ENCODE measurements around the gene YIF1B. TPM values are rescaled to one million over a fixed set of nuclear protein-coding genes. Genes with fewer than 3 reads are reported as not detected.

Gene YIF1B
- total RNA-seq, 1 experiment from 2014 or later, result 73.2 TPM

GRCh38 chr19:38273499-38273898 is 42.2 kb downstream of the YIF1B start:
- no peak overlapping the region for H4K8ac ChIP-seq (replicated peaks; ENCODE audit: insufficient read length, low read depth, low read length)
- WGBS (ENCODE audit: extremely low coverage, insufficient read length, low lambda C conversion rate), result no CpG with 5 or more reads among the region's 2 CpGs
- Mint-ChIP-seq H3K4me3 (no peak overlapping the region), H3K27me3 (ENCODE audit: low read depth) (no peaks in the 10 kb centered on the region), H3K9me3 (no peaks in the 10 kb centered on the region), H3K36me3 (ENCODE audit: insufficient read depth in 1 of 3, low read depth in 3 of 3) (peaks cover 6 to 30% (median 22%) of the 10 kb centered on the region in 3 experiments; a peak in 6 of 7 replicates), H3K27ac (peak overlapping the region in 1 of 3 experiments; percentile 17; a peak in 2 of 7 replicates), H3K4me1 (peaks cover 26 to 27% of the 10 kb centered on the region in 2 experiments)
- no peak overlapping the region for H2AK5ac ChIP-seq (ENCODE audit: insufficient read length, low read length)
- no peak overlapping the region for H3K56ac ChIP-seq (ENCODE audit: insufficient read length, low read depth, low read length)
- TF ChIP-seq CTCF (conservative IDR thresholded peaks at IDR 0.05), result no peak
- no peak overlapping the region for H4K5ac ChIP-seq (ENCODE audit: insufficient read length, low read depth, low read length)
- peaks cover 30% of the 10 kb centered on the region for H3K79me2 ChIP-seq (ENCODE audit: insufficient read depth, low read length)
- no peak overlapping the region for H3T11ph ChIP-seq (ENCODE audit: low read length)
- H2AFZ ChIP-seq (ENCODE audit: low read length), result no peak overlapping the region
- peaks cover under 1% of the 10 kb centered on the region; the same call in 1 of the 2 replicates for H3K4me1 ChIP-seq (ENCODE audit: insufficient read depth, low read length)
- no peaks in the 10 kb centered on the region for H3K9me3 ChIP-seq (ENCODE audit: control insufficient read depth, low read depth, low read length)
- no peak overlapping the region for H4K91ac ChIP-seq (ENCODE audit: insufficient read length, low read depth, low read length)
- no peak overlapping the region for H3K18ac ChIP-seq (ENCODE audit: insufficient read length, low read depth, low read length)
- H2BK120ac ChIP-seq (ENCODE audit: low read depth, low read length, poor library complexity, severe bottlenecking), result no peak overlapping the region
- no peak overlapping the region for H2BK12ac ChIP-seq (ENCODE audit: insufficient read length, low read depth, low read length)
- no peak overlapping the region for H3K23ac ChIP-seq (ENCODE audit: insufficient read length, low read depth, low read length)
- H3K27me3 ChIP-seq (ENCODE audit: insufficient read depth, low read length), result no peaks in the 10 kb centered on the region
- H2BK5ac ChIP-seq (ENCODE audit: insufficient read length, low read length), result no peak overlapping the region
- H3K14ac ChIP-seq (ENCODE audit: insufficient read depth, low read length), result no peak overlapping the region
- H3K4ac ChIP-seq (ENCODE audit: low read depth, low read length), result no peak overlapping the region
- no peak overlapping the region for H2BK20ac ChIP-seq (ENCODE audit: low read depth, low read length, poor library complexity, severe bottlenecking)
- no peak overlapping the region for H3K27ac ChIP-seq (ENCODE audit: insufficient read length, low read depth, low read length)
- H3K9ac ChIP-seq (ENCODE audit: extremely low read depth, insufficient read length, low read length), result peak overlapping the region; percentile 5
- peaks cover 18% of the 10 kb centered on the region for H3K79me1 ChIP-seq (ENCODE audit: insufficient read depth, low read depth, low read length, poor library complexity, severe bottlenecking)
- no peak overlapping the region for H3K4me2 ChIP-seq (ENCODE audit: insufficient read depth, insufficient read length, low read length)
- no peak overlapping the region for H2BK15ac ChIP-seq (ENCODE audit: low read depth, low read length)
- DNase-seq, result no peak
- H3K23me2 ChIP-seq (ENCODE audit: insufficient read length, low read depth, low read length, poor library complexity, severe bottlenecking), result no peaks in the 10 kb centered on the region
- no peaks in the 10 kb centered on the region for H4K20me1 ChIP-seq (ENCODE audit: control insufficient read depth, insufficient read depth, insufficient read length)
